Tibial nerve (tissue), 4 donors: ENCODE data around the gene SMARCA1. TPM values are rescaled to one million over a fixed set of nuclear protein-coding genes. Genes with fewer than 3 reads are reported as not detected.

Source experiments
- DNase-seq, 2 donors: peaks; one replicate each; pipeline ENCODE4 v3.0.0-alpha.2; 2019; ENCODE audit warnings: low spot score in 2 of 2
- H3K27ac ChIP-seq, 4 donors: fragments of 200-600 bp; sonication (generic) in 3 of 4; one replicate each; pipeline ENCODE4 v1.5.1; 2017 to 2019; ENCODE audit warnings: mild to moderate bottlenecking in 1 of 4
- H3K27me3 ChIP-seq, 2 donors: fragments of 200-600 bp; sonication (generic) in 1 of 2; one replicate each; pipeline versions ENCODE4 v1.5.1 to v1.6.0; 2017 to 2019
- H3K36me3 ChIP-seq, 3 donors: fragments of 200-600 bp; sonication (generic); one replicate each; pipeline ENCODE4 v1.5.1; 2018 to 2019
- H3K4me1 ChIP-seq, 4 donors: fragments of 200-600 bp; sonication (generic) in 3 of 4; one replicate each; pipeline ENCODE4 v1.5.1; 2017 to 2019
- H3K4me3 ChIP-seq, 4 donors: fragments of 200-600 bp; sonication (generic) in 3 of 4; one replicate each; pipeline ENCODE4 v1.5.1; 2017 to 2019; ENCODE audit warnings: mild to moderate bottlenecking in 1 of 4, moderate library complexity in 1 of 4
- H3K9me3 ChIP-seq, 4 donors: fragments of 200-600 bp; sonication (generic) in 3 of 4; one replicate each; pipeline ENCODE4 v1.5.1; 2017 to 2019
- EP300 ChIP-seq, 2 donors: sonication (generic); formaldehyde crosslinking; IDR thresholded peaks; one replicate each; pipeline ENCODE4 v1.6.1; 2017; ENCODE audit warnings: antibody characterized with exemption in 2 of 2, mild to moderate bottlenecking in 1 of 2
- POLR2A ChIP-seq, 2 donors: fragments of 450-650 bp; IDR thresholded peaks; one replicate each; pipeline ENCODE4 v1.6.1; 2017; ENCODE audit warnings: antibody characterized with exemption in 2 of 2, mild to moderate bottlenecking in 2 of 2, moderate library complexity in 2 of 2
- WGBS, 2 donors: methylation state at CpG; one replicate each; pipeline ENCODE4 v1.1.5; 2018; 5-methylcytosine and 5-hydroxymethylcytosine counted together
- total RNA-seq, 4 donors: library from RNA; depleted of rRNA; stranded (reverse); fragments of >200 nt; gene quantifications; one replicate each; pipeline ENCODE4 v1.1.0, GENCODE V29; 2016
- TF ChIP-seq, protein P1 (sequence below), 5 experiments: fragments of 200-600 bp in 3 of 5; fragments of 450-650 bp in 2 of 5; sonication (generic) in 3 of 5; IDR thresholded peaks; one replicate each; pipeline ENCODE4 v1.5.1; 2016 to 2019; ENCODE audit warnings: antibody characterized with exemption in 5 of 5, mild to moderate bottlenecking in 3 of 5, moderate library complexity in 2 of 5

Gene SMARCA1
- total RNA-seq, 4 donors from 2014 or later, result 35.7 to 42.9 (median 39.1) TPM

DNA sequence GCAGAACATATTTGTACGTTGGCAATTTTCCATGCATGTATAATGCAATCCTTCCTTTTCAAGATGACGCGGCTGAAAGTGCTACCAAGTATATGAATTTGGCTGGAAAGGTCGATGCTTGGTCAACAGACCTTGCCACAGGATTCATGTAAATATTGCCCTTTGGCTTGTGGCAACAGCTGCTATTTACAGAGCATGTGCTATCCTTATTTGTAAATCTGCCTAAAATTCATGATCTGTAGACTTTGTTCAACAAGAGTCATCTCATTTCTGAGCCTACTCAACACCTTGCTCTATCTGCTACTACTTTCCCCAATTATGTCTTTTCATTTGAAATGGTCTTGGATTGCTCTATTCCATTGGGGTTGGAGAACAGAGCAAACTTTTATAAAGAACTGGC lies 1.9 kb upstream of the SMARCA1 start:
- 31 to 48% methylated on average over 4 of the region's 4 CpGs for WGBS, 2 donors
- no peaks in the 10 kb centered on the region for H3K27me3 ChIP-seq
- no peak overlapping the region for H3K27ac ChIP-seq
- H3K36me3 ChIP-seq, result no peaks in the 10 kb centered on the region
- TF ChIP-seq, protein P1, sequence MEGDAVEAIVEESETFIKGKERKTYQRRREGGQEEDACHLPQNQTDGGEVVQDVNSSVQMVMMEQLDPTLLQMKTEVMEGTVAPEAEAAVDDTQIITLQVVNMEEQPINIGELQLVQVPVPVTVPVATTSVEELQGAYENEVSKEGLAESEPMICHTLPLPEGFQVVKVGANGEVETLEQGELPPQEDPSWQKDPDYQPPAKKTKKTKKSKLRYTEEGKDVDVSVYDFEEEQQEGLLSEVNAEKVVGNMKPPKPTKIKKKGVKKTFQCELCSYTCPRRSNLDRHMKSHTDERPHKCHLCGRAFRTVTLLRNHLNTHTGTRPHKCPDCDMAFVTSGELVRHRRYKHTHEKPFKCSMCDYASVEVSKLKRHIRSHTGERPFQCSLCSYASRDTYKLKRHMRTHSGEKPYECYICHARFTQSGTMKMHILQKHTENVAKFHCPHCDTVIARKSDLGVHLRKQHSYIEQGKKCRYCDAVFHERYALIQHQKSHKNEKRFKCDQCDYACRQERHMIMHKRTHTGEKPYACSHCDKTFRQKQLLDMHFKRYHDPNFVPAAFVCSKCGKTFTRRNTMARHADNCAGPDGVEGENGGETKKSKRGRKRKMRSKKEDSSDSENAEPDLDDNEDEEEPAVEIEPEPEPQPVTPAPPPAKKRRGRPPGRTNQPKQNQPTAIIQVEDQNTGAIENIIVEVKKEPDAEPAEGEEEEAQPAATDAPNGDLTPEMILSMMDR (IDR thresholded peaks at IDR 0.05), result no peak
- TF ChIP-seq EP300 (IDR thresholded peaks at IDR 0.05) (no peak), POLR2A (IDR thresholded peaks at IDR 0.05) (no peak)
- no peaks in the 10 kb centered on the region for H3K9me3 ChIP-seq
- no peak overlapping the region for H3K4me3 ChIP-seq
- H3K4me1 ChIP-seq, result peaks cover 0 to 8% (median 0%) of the 10 kb centered on the region in 4 donors
- no peak for DNase-seq

DNA sequence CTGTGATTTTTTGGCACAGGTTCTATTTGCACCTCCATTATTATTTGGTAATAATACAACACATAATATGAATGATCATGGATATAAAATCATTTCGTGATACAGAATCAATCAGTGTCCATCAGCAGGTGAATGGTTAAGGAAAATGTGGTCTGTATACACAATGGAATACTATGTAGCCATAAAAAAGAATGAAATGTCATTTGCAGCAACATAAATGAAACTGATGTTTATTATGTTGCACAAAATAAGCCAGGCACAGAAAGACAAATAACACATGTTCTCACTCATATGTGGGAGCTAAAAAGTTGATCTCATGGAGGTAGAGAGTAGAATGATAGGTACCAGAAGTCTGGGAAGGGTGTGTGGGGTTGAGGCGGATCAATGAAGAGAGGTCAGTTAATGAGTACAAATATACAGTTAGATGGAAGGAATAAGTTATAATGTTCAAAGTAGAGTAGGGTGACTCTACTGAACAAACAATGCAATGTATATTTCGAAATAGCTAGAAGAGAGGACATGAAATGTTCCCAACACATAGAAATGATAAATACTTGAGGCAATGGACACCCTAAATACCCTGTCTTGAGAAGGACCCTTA lies 1.1 kb upstream of the SMARCA1 start:
- H3K27me3 ChIP-seq, result no peaks in the 10 kb centered on the region
- TF ChIP-seq, protein P1 (IDR thresholded peaks at IDR 0.05), result no peak
- TF ChIP-seq POLR2A (IDR thresholded peaks at IDR 0.05), result no peak
- TF ChIP-seq EP300 (IDR thresholded peaks at IDR 0.05), result no peak
- no peak overlapping the region for H3K4me3 ChIP-seq
- DNase-seq, result no peak
- H3K36me3 ChIP-seq, result no peaks in the 10 kb centered on the region
- 73 to 90% methylated on average over 3 of the region's 3 CpGs for WGBS, 2 donors
- peaks cover 0 to 8% (median 0%) of the 10 kb centered on the region in 4 donors for H3K4me1 ChIP-seq
- H3K9me3 ChIP-seq, result no peaks in the 10 kb centered on the region
- H3K27ac ChIP-seq, result no peak overlapping the region

DNA sequence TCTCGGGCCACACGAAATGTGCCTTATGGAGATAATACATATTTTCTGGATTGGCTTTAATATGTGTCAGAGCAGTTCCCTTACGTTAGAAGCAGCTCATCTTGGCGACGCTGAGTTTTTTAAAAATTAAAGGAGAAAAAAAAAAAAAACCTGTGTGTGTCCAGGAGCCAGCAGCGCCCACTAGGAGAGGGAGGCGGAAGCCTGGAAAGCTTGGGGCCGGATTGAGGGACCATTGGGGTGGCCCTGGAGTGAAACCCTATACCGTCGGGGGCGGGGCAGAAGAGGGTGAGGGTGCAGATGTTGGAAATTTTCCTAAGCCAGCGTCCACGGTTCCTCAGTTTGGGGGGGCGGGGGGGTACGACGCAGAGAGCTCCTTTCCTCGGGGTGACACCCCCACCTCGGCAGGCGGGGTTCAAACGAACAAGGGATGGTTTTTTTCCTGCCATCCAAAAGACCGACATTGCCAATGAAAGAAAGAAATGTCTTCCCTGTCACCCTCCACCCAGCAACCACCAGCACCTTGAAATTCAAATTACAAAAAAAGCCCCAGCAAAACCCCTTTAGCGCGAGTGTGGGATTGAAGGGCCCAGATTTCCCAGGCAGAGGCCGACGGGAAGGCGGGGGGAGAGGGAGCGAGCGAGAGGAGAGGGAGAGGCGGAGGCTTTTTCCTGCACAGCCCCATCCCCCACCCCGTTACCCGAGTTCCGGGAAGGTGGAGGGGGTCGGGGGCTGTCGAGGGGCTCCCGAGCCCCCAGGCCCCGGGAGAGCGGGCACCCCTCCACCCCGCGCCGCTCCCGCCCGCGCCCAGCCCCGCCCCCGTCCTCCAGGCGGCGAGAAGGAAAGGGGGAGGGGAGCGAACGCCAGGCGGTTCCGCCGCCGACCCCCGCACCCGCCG lies 859 bp downstream of the SMARCA1 start:
- no peaks in the 10 kb centered on the region for H3K36me3 ChIP-seq
- no peaks in the 10 kb centered on the region for H3K27me3 ChIP-seq
- no peaks in the 10 kb centered on the region for H3K9me3 ChIP-seq
- 2 to 35% methylated on average over 28 to 43 of the region's 56 CpGs for WGBS, 2 donors
- H3K4me3 ChIP-seq, result peak overlapping the region; percentile 56 to 86 (median 68)
- TF ChIP-seq POLR2A (IDR thresholded peaks at IDR 0.05), result no peak
- TF ChIP-seq, protein P1 (IDR thresholded peaks at IDR 0.05), result no peak
- no peak for TF ChIP-seq EP300 (IDR thresholded peaks at IDR 0.05)
- H3K27ac ChIP-seq, result peak overlapping the region; percentile 74 to 95 (median 85)
- peaks cover 0 to 8% (median 0%) of the 10 kb centered on the region in 4 donors for H3K4me1 ChIP-seq
- peak; percentile 24 to 39 for DNase-seq

DNA sequence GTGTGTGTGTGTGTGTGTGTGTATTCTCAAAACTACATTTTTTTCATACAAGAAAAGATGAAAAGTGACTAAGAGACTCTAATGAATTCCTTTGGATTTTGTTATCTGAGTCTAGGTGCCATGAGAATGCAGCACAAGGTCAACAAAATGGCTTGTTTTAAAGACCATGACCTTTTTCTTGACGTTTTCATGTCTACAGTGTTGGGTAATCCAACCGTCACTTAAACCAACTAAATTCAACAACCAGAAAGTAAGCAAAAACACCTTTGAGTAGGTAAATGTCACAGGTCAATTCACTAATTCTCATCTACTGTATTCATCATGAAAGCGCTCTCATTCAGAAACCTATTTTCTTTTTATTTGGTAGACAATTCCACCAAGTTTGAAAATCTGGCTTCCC lies 3.1 kb downstream of the SMARCA1 start:
- TF ChIP-seq POLR2A (IDR thresholded peaks at IDR 0.05) (no peak), EP300 (IDR thresholded peaks at IDR 0.05) (no peak)
- TF ChIP-seq, protein P1 (IDR thresholded peaks at IDR 0.05), result no peak
- Histone ChIP-seq H3K27me3 (no peaks in the 10 kb centered on the region), H3K4me3 (no peak overlapping the region), H3K4me1 (peaks cover 0 to 8% (median 0%) of the 10 kb centered on the region in 4 donors), H3K9me3 (no peaks in the 10 kb centered on the region), H3K36me3 (peaks cover 0 to 3% (median 0%) of the 10 kb centered on the region in 3 donors), H3K27ac (no peak overlapping the region)
- DNase-seq, result no peak
- WGBS, 2 donors, result 56 to 76% methylated on average over 3 of the region's 3 CpGs

DNA sequence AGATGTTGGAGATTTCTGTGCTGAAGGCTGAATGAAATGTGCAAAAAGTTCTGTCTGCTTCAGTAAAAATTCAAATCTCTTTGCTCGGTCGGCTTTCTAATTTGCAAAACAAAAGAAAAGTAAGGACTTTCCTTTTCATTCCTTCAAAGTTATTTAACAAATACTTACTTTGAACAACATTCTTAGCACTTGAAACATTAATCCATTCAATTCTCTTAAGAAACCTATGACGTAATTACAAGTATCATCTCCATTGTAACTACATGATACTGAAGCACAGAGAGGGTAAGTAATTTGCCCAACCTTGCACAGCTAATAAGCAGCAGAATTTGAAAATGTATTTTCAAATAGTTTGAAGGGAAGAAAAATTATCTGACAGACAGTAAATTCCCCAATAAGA lies 6.9 kb downstream of the SMARCA1 start:
- WGBS, 2 donors, result 60 to 72% methylated on average over 3 of the region's 3 CpGs

More for the DNA sequence above, 6.9 kb downstream of the SMARCA1 start:
- TF ChIP-seq EP300 (IDR thresholded peaks at IDR 0.05), result no peak
- TF ChIP-seq POLR2A (IDR thresholded peaks at IDR 0.05), result no peak
- TF ChIP-seq, protein P1 (IDR thresholded peaks at IDR 0.05), result no peak
- H3K4me3 ChIP-seq, result no peak overlapping the region
- H3K36me3 ChIP-seq, result peaks cover 0 to 15% (median 0%) of the 10 kb centered on the region in 3 donors
- no peak for DNase-seq
- H3K27me3 ChIP-seq, result no peaks in the 10 kb centered on the region
- no peak overlapping the region for H3K27ac ChIP-seq
- H3K9me3 ChIP-seq, result no peaks in the 10 kb centered on the region
- H3K4me1 ChIP-seq, result peaks cover 0 to 2% (median 0%) of the 10 kb centered on the region in 4 donors
